Mucosa of descending colon (tissue), 3 donors: ENCODE data around the gene PHPT1. TPM values are rescaled to one million over a fixed set of nuclear protein-coding genes. Genes with fewer than 3 reads are reported as not detected.
"Not testable (repeated sequence)": the region's sequence is repeated elsewhere in the genome, so short reads cannot be mapped to it uniquely, and the experiment has no call there.

Experiments used
- ATAC-seq: fragments of 200-7000 bp; cut with Tn5 transposase; one replicate; pipeline ENCODE4 v1.9.1; 2020; ENCODE audit warnings: mild to moderate bottlenecking, moderate library complexity
- DNase-seq, 3 donors: peaks; one replicate each; pipeline ENCODE4 v3.0.0-alpha.2; 2020
- H3K36me3 ChIP-seq: fragments of 200-600 bp; one replicate; pipeline ENCODE4 v1.8.0; 2021; ENCODE audit warnings: low read depth, mild to moderate bottlenecking
- H3K4me1 ChIP-seq: fragments of 200-600 bp; one replicate; pipeline ENCODE4 v1.8.0; 2021; ENCODE audit warnings: low read depth, mild to moderate bottlenecking
- H3K4me3 ChIP-seq: fragments of 200-600 bp; one replicate; pipeline ENCODE4 v1.8.0; 2021; ENCODE audit warnings: mild to moderate bottlenecking
- H3K9me3 ChIP-seq: fragments of 200-600 bp; one replicate; pipeline ENCODE4 v1.8.0; 2021; ENCODE audit warnings: mild to moderate bottlenecking
- CTCF ChIP-seq: fragments of 200-600 bp; IDR thresholded peaks from one replicate; pipeline ENCODE4 v1.8.0; 2022; ENCODE audit warnings: antibody characterized with exemption, mild to moderate bottlenecking
- intact Hi-C, 2 donors: fragments of 100-400 bp; cut with DNase I in 1 of 2; cut with micrococcal nuclease in 1 of 2; formaldehyde crosslinking; loops; one replicate each; pipeline versions ENCODE4 v1.11.0 to v1.11.1; 2022; cut with DNase I, micrococcal nuclease
- total RNA-seq, 3 donors: library from RNA; stranded (reverse); fragmentation: NEBNext Ultra II Directional in 2 of 3; extraction: Animal tissue kit (Norgen Biotek cat#: 25700) in 2 of 3; gene quantifications; one replicate each; pipeline versions ENCODE4 v1.2.1 to v1.2.4, GENCODE V29; 2021 to 2023
- donor health status: DM: no; HTN: no; CAD: no; lungs with moderate emphysema.
- donor health status: DM: no; HTN: no; CAD: no.
- donor health status: DM: no; HTN: yes; CAD: no.

Gene PHPT1
- total RNA-seq, 3 donors from 2014 or later = 96.4 to 163 (median 102) TPM

- Histone ChIP-seq H3K36me3 (no peaks in the 10 kb centered on the region), H3K9me3 (no peaks in the 10 kb centered on the region), H3K4me3 (no peak overlapping the region), H3K4me1 (peaks cover 44% of the 10 kb centered on the region)
- ATAC-seq (peak; percentile 29), DNase-seq (peak in 2 of 3 donors; percentile 54 to 68)
- intact Hi-C loops = no loop called here
- TF ChIP-seq CTCF = no peak
These were observed 8.9 kb upstream of the PHPT1 start for GRCh38 chr9:136840140-136840876.

GRCh38 chr9:136840877-136841645, 8.1 kb upstream of the PHPT1 start:
- Histone ChIP-seq H3K9me3 (no peaks in the 10 kb centered on the region), H3K4me3 (no peak overlapping the region), H3K4me1 (peaks cover 44% of the 10 kb centered on the region), H3K36me3 (no peaks in the 10 kb centered on the region)
- TF ChIP-seq CTCF = no peak
- DNase-seq (peak; percentile 81 to 91 (median 88)), ATAC-seq (peak; percentile 70)
- intact Hi-C loops = no loop called here

- H3K4me3 ChIP-seq, H3K9me3 ChIP-seq, H3K36me3 ChIP-seq, intact Hi-C loops: not testable (repeated sequence)
- ATAC-seq = peak; percentile 34
- peaks cover 44% of the 10 kb centered on the region for H3K4me1 ChIP-seq
- peak; percentile 61 to 78 (median 75) for DNase-seq
These were observed 7.4 kb upstream of the PHPT1 start for GRCh38 chr9:136841646-136842379.

GRCh38 chr9:136842380-136842948, 6.7 kb upstream of the PHPT1 start, which contains the start of gene AJM1:
TSS of gene AJM1 (plus strand) at chr9:136842478. CDS start at chr9:136844415, 1,937 bp downstream.
- H3K36me3 ChIP-seq, H3K4me3 ChIP-seq, H3K9me3 ChIP-seq, intact Hi-C loops: not testable (repeated sequence)
- H3K4me1 ChIP-seq = peaks cover 47% of the 10 kb centered on the region
- peak; percentile 90 for TF ChIP-seq CTCF
- ATAC-seq (peak; percentile 67), DNase-seq (peak; percentile 83 to 89 (median 85))

- ATAC-seq, H3K4me3 ChIP-seq, H3K9me3 ChIP-seq, H3K36me3 ChIP-seq, intact Hi-C loops: not testable (repeated sequence)
- peaks cover 47% of the 10 kb centered on the region for H3K4me1 ChIP-seq
- peak in 1 of 3 donors; percentile 48 for DNase-seq
These were observed 5.9 kb upstream of the PHPT1 start for GRCh38 chr9:136843159-136843800.
